Keratinocyte (primary cell): ENCODE data around the gene MRGPRF. TPM values are rescaled to one million over a fixed set of nuclear protein-coding genes. Genes with fewer than 3 reads are reported as not detected.

Experiments
- DNase-seq: peaks from one replicate; pipeline ENCODE4 v3.0.0-alpha.2; 2011; ENCODE audit warnings: low read depth, missing footprints, low spot score
- FAIRE-seq: peaks from 2 replicates; lab custom pipeline; 2011; peaks lifted over from hg19 to GRCh38; lab: Jason Lieb, UNC
- H2AFZ ChIP-seq: 2 replicates; pipeline ENCODE4 v1.6.0; 2012; ENCODE audit warnings: low read length, control low read depth, inconsistent platforms; ENCODE audit not compliant: control insufficient read depth
- H3K27ac ChIP-seq: 2 replicates; pipeline ENCODE4 v1.5.1; 2011; ENCODE audit warnings: low read length; ENCODE audit not compliant: control insufficient read depth, insufficient read depth
- H3K27me3 ChIP-seq: 3 replicates; pipeline ENCODE4 v1.6.0; 2011; ENCODE audit warnings: low read length; ENCODE audit not compliant: control insufficient read depth, insufficient read depth; ENCODE audit errors: extremely low read depth
- H3K36me3 ChIP-seq, 2 experiments: 2 replicates in 1 of 2; 3 replicates in 1 of 2; pipeline ENCODE4 v1.5.1; 2011; ENCODE audit warnings: low read length in 2 of 2, mild to moderate bottlenecking in 1 of 2; ENCODE audit not compliant: control insufficient read depth in 2 of 2, insufficient read depth in 2 of 2; ENCODE audit errors: extremely low read depth in 1 of 2
- H3K4me1 ChIP-seq: 3 replicates; pipeline ENCODE4 v1.5.1; 2011; ENCODE audit warnings: low read length; ENCODE audit not compliant: control insufficient read depth, insufficient read depth; ENCODE audit errors: extremely low read depth
- H3K4me2 ChIP-seq: 3 replicates; pipeline ENCODE4 v1.6.0; 2011; ENCODE audit warnings: low read depth, low read length; ENCODE audit not compliant: control insufficient read depth, insufficient read depth; ENCODE audit errors: extremely low read depth
- H3K4me3 ChIP-seq, 3 experiments: fragments of 200-600 bp in 1 of 3; sonication (generic) in 1 of 3; 2 replicates in 2 of 3; 3 replicates in 1 of 3; pipeline ENCODE4 v1.5.1; 2011 to 2016; ENCODE audit warnings: low read length in 3 of 3, mild to moderate bottlenecking in 3 of 3, control low read depth in 2 of 3, inconsistent platforms in 1 of 3, low read depth in 1 of 3, mixed read lengths in 1 of 3, mixed run types in 1 of 3, moderate library complexity in 1 of 3; ENCODE audit not compliant: control insufficient read depth in 2 of 3, insufficient read depth in 2 of 3; ENCODE audit errors: extremely low read depth in 1 of 3
- H3K79me2 ChIP-seq: 2 replicates; pipeline ENCODE4 v1.6.0; 2012; ENCODE audit warnings: low read length; ENCODE audit not compliant: control insufficient read depth, insufficient read depth
- H3K9ac ChIP-seq: 3 replicates; pipeline ENCODE4 v1.6.0; 2011; ENCODE audit warnings: low read length; ENCODE audit not compliant: control insufficient read depth, insufficient read depth; ENCODE audit errors: extremely low read depth
- H3K9me1 ChIP-seq: 3 replicates; pipeline ENCODE4 v1.6.0; 2011; ENCODE audit warnings: low read length; ENCODE audit not compliant: control insufficient read depth, insufficient read depth; ENCODE audit errors: extremely low read depth
- H3K9me3 ChIP-seq: 2 replicates; pipeline ENCODE4 v1.5.1; 2012; ENCODE audit warnings: low read depth, low read length; ENCODE audit not compliant: control insufficient read depth
- H4K20me1 ChIP-seq: 3 replicates; pipeline ENCODE4 v1.6.0; 2011; ENCODE audit warnings: low read length; ENCODE audit not compliant: control insufficient read depth, insufficient read depth; ENCODE audit errors: extremely low read depth
- EZH2 ChIP-seq: IDR thresholded peaks from one replicate; pipeline ENCODE4 v1.6.1; 2012; ENCODE audit warnings: inconsistent platforms, mild to moderate bottlenecking, low read length, moderate library complexity
- dilution Hi-C: fragments of 300-500 bp; cut with MboI; formaldehyde crosslinking; loops from one replicate; pipeline ENCODE4 v1.7.0; 2020; ENCODE audit warnings: low sequenced_read_pairs; ENCODE audit not compliant: extremely low pct_ligation_motif_present
- polyA plus RNA-seq, 5 experiments: library from polyadenylated mRNA; depleted of rRNA in 3 of 5; stranded (reverse) in 3 of 5; stranded (forward) in 1 of 5; unstranded in 1 of 5; fragments of >200 nt; gene quantifications; 1 replicate in 1 of 5; 2 replicates in 3 of 5; 3 replicates in 1 of 5; pipeline versions ENCODE4 v1.2.1 to v1.2.3, GENCODE V29; 2011 to 2012; ENCODE audit warnings: missing spikeins in 2 of 5, low read depth in 1 of 5, low replicate concordance in 1 of 5
- TF ChIP-seq, protein P1 (sequence below), 3 experiments: IDR thresholded peaks in 1 of 3; conservative IDR thresholded peaks in 1 of 3; optimal IDR thresholded peaks in 1 of 3; 2 replicates in 2 of 3; 3 replicates in 1 of 3; pipeline versions ENCODE3 to v1.5.1; 2011; ENCODE audit warnings: low read length in 3 of 3, mild to moderate bottlenecking in 3 of 3, moderate library complexity in 2 of 3, control low read depth in 1 of 3, inconsistent platforms in 1 of 3; ENCODE audit not compliant: insufficient read depth in 2 of 3; ENCODE audit errors: extremely low read depth in 1 of 3

MRGPRF gene
- polyA plus RNA-seq, 1 donor (not counting 4 experiments of a cell fraction or from before 2014, with no cell fraction given), result not detected

DNA sequence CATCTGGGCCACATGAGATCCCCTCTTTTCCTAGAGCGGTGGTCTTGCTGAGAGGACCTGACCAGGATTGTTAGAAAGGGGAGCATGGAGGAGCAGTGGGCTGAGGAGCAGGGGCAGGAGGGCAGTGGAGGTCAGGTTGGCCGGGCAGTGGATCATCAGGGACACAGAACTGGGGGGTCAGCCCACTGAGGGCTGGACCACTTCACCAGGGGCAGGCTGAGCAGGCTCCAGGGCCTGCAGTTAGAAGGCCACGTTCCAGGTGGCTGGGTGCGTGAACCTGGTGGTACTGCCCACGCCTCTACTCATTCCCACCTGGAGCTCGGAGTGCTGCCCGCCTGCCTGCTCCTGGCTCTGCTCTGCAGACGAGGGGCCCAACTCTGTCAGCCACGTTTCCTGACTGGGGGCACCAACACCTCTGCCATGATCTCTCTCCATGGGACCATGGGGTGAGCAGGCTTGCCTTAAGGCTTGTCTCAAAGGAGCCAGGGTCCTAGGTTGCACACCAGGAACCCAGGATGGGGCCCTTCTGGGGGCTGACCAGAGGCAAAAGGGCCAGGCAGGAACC is 9.7 kb downstream of the MRGPRF start:
- no peak for FAIRE-seq
- H3K9ac ChIP-seq, result no peak overlapping the region
- no peaks in the 10 kb centered on the region for H3K9me1 ChIP-seq
- no peak for DNase-seq
- H3K27ac ChIP-seq, result no peak overlapping the region
- H3K79me2 ChIP-seq, result no peaks in the 10 kb centered on the region
- no peaks in the 10 kb centered on the region for H3K9me3 ChIP-seq
- no peaks in the 10 kb centered on the region for H4K20me1 ChIP-seq
- H3K4me2 ChIP-seq, result no peak overlapping the region
- no peak overlapping the region for H2AFZ ChIP-seq
- dilution Hi-C loops, result no loop called here
- H3K4me1 ChIP-seq, result peaks cover 7% of the 10 kb centered on the region
- H3K36me3 ChIP-seq, result no peaks in the 10 kb centered on the region
- no peak overlapping the region for H3K4me3 ChIP-seq
- peaks cover 5% of the 10 kb centered on the region for H3K27me3 ChIP-seq
- no peak for TF ChIP-seq EZH2

DNA sequence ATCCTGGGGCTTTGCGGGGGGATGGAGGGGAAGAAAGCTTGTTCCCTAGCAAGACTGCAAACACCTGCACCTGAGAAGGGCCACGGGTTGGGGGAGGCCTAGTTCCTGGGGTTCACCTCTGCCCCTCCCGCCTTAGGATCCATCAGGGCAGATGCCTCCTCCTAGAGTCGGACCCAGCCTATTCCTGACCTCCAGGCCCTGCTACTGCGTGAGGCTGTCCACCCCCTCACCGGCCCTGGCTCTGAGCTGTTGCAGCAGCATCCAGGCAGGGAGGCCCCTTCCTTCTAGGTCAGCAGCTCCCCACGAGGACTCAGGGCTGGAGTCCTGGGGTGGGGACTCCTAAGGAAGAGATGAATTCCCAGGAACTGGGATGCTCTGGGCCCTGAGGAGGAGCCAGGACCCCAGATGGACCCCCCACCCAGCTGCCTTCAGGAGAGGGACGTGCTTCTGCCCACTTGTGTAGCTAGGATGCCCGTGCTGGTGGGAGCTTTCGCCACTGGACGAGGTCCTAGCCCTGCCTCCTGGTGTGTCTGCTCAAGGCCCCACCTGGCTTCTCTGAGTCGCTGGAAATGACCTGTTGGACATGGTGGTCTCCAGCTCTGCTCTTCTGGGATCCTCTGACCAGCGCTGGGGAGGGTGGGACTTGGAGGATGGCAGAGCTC is 10.3 kb downstream of the MRGPRF start:
- FAIRE-seq (no peak), DNase-seq (no peak)
- H2AFZ ChIP-seq, result no peak overlapping the region
- no peak overlapping the region for H3K9ac ChIP-seq
- no peak overlapping the region for H3K27ac ChIP-seq
- no peaks in the 10 kb centered on the region for H3K79me2 ChIP-seq
- H3K4me1 ChIP-seq, result peaks cover 3% of the 10 kb centered on the region
- dilution Hi-C loops, result no loop called here
- no peak overlapping the region for H3K4me2 ChIP-seq
- no peaks in the 10 kb centered on the region for H3K9me3 ChIP-seq
- H3K27me3 ChIP-seq, result peaks cover 7% of the 10 kb centered on the region
- no peaks in the 10 kb centered on the region for H3K36me3 ChIP-seq
- H3K4me3 ChIP-seq, result no peak overlapping the region
- no peaks in the 10 kb centered on the region for H3K9me1 ChIP-seq
- no peaks in the 10 kb centered on the region for H4K20me1 ChIP-seq
- TF ChIP-seq, protein P1, sequence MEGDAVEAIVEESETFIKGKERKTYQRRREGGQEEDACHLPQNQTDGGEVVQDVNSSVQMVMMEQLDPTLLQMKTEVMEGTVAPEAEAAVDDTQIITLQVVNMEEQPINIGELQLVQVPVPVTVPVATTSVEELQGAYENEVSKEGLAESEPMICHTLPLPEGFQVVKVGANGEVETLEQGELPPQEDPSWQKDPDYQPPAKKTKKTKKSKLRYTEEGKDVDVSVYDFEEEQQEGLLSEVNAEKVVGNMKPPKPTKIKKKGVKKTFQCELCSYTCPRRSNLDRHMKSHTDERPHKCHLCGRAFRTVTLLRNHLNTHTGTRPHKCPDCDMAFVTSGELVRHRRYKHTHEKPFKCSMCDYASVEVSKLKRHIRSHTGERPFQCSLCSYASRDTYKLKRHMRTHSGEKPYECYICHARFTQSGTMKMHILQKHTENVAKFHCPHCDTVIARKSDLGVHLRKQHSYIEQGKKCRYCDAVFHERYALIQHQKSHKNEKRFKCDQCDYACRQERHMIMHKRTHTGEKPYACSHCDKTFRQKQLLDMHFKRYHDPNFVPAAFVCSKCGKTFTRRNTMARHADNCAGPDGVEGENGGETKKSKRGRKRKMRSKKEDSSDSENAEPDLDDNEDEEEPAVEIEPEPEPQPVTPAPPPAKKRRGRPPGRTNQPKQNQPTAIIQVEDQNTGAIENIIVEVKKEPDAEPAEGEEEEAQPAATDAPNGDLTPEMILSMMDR (optimal IDR thresholded peaks at IDR 0.05 in 1 of 3, IDR thresholded peaks at IDR 0.05 in 1 of 3, conservative IDR thresholded peaks at IDR 0.05 in 1 of 3; ENCODE audit: extremely low read depth in 1 of 3, insufficient read depth in 2 of 3, low read length in 3 of 3), result no peak
- TF ChIP-seq EZH2, result no peak
